Ishikawa (cell line): Measurements from ENCODE around the gene RGS9.

Source experiments
- CEBPB ChIP-seq: IDR thresholded peaks from 2 replicates; pipeline ENCODE4 v1.6.1; 2012
- NFIC ChIP-seq: IDR thresholded peaks from 2 replicates; pipeline ENCODE4 v1.6.1; 2012
- RAD21 ChIP-seq: IDR thresholded peaks from 2 replicates; pipeline ENCODE4 v1.6.1; 2012; ENCODE audit warnings: low read depth
- REST ChIP-seq: IDR thresholded peaks from 2 replicates; pipeline ENCODE4 v1.6.1; 2012; ENCODE audit warnings: low read depth, mild to moderate bottlenecking
- TAF1 ChIP-seq: IDR thresholded peaks from 2 replicates; pipeline ENCODE4 v1.6.1; 2012; ENCODE audit warnings: low read depth, mild to moderate bottlenecking
- TCF12 ChIP-seq: IDR thresholded peaks from 2 replicates; pipeline ENCODE4 v1.6.1; 2012; ENCODE audit warnings: low read depth

- TF ChIP-seq TAF1: no peak
- TF ChIP-seq CEBPB: no peak
- no peak for TF ChIP-seq NFIC
- TF ChIP-seq TCF12: no peak
- no peak for TF ChIP-seq RAD21
- TF ChIP-seq REST: no peak
Observed at GRCh38 chr17:65220732-65221131, 83.6 kb downstream of the RGS9 start.
